ENCODE data around the gene THSD7B.

The THSD7B gene

DNA sequence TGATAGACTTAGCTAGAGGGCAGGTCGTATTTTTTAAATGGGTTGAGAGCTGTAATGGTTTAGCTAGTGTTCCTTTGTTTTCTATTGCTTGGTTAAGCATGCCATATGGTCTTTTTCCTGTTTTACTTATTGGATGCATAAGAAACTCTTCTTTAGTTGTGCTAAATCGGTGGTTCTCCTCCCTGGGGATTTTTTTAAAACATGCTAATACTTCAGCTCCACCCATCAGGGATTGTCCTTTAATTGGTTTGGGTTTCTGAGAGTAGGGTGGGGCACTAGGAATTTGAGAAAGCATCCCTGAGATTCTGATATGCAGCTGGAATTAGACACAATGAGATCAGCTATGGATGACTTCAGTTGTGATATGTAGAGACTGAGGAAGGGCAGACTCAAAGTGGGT, 497.2 kb downstream of the THSD7B start:
- ATAC-seq = no peak
- TF ChIP-seq, protein P1, sequence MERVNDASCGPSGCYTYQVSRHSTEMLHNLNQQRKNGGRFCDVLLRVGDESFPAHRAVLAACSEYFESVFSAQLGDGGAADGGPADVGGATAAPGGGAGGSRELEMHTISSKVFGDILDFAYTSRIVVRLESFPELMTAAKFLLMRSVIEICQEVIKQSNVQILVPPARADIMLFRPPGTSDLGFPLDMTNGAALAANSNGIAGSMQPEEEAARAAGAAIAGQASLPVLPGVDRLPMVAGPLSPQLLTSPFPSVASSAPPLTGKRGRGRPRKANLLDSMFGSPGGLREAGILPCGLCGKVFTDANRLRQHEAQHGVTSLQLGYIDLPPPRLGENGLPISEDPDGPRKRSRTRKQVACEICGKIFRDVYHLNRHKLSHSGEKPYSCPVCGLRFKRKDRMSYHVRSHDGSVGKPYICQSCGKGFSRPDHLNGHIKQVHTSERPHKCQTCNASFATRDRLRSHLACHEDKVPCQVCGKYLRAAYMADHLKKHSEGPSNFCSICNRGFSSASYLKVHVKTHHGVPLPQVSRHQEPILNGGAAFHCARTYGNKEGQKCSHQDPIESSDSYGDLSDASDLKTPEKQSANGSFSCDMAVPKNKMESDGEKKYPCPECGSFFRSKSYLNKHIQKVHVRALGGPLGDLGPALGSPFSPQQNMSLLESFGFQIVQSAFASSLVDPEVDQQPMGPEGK (CRISPR knock-in tag; IDR thresholded peaks at IDR 0.05; ENCODE audit: borderline replicate concordance) = no peak
- TF ChIP-seq TCF4 (CRISPR knock-in tag; IDR thresholded peaks at IDR 0.05; ENCODE audit: borderline replicate concordance) (no peak), SNAI2 (CRISPR knock-in tag; IDR thresholded peaks at IDR 0.05) (no peak)
- TF ChIP-seq, protein P2, sequence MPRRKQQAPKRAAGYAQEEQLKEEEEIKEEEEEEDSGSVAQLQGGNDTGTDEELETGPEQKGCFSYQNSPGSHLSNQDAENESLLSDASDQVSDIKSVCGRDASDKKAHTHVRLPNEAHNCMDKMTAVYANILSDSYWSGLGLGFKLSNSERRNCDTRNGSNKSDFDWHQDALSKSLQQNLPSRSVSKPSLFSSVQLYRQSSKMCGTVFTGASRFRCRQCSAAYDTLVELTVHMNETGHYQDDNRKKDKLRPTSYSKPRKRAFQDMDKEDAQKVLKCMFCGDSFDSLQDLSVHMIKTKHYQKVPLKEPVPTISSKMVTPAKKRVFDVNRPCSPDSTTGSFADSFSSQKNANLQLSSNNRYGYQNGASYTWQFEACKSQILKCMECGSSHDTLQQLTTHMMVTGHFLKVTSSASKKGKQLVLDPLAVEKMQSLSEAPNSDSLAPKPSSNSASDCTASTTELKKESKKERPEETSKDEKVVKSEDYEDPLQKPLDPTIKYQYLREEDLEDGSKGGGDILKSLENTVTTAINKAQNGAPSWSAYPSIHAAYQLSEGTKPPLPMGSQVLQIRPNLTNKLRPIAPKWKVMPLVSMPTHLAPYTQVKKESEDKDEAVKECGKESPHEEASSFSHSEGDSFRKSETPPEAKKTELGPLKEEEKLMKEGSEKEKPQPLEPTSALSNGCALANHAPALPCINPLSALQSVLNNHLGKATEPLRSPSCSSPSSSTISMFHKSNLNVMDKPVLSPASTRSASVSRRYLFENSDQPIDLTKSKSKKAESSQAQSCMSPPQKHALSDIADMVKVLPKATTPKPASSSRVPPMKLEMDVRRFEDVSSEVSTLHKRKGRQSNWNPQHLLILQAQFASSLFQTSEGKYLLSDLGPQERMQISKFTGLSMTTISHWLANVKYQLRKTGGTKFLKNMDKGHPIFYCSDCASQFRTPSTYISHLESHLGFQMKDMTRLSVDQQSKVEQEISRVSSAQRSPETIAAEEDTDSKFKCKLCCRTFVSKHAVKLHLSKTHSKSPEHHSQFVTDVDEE (CRISPR knock-in tag; IDR thresholded peaks at IDR 0.05) = no peak

GRCh38 chr2:137287913-137288639, 522.7 kb downstream of the THSD7B start:
- TF ChIP-seq ZNF70 (CRISPR knock-in tag; IDR thresholded peaks at IDR 0.05) (no peak), ESRRG (CRISPR knock-in tag; IDR thresholded peaks at IDR 0.05) (no peak), OSR1 (CRISPR knock-in tag; IDR thresholded peaks at IDR 0.05) (no peak), ZC3H10 (CRISPR knock-in tag; IDR thresholded peaks at IDR 0.05) (no peak), ISL1 (CRISPR knock-in tag; IDR thresholded peaks at IDR 0.05) (no peak), ZFP3 (CRISPR knock-in tag; IDR thresholded peaks at IDR 0.05) (no peak), TOX (CRISPR knock-in tag; IDR thresholded peaks at IDR 0.05; ENCODE audit: borderline replicate concordance) (no peak), RARB (CRISPR knock-in tag; IDR thresholded peaks at IDR 0.05) (no peak), GLIS3 (CRISPR knock-in tag; IDR thresholded peaks at IDR 0.05) (no peak), SNAI2 (CRISPR knock-in tag; IDR thresholded peaks at IDR 0.05) (no peak), ZNF565 (CRISPR knock-in tag; conservative IDR thresholded peaks at IDR 0.05; ENCODE audit: low read depth) (no peak)
- no peak for ATAC-seq

DNA sequence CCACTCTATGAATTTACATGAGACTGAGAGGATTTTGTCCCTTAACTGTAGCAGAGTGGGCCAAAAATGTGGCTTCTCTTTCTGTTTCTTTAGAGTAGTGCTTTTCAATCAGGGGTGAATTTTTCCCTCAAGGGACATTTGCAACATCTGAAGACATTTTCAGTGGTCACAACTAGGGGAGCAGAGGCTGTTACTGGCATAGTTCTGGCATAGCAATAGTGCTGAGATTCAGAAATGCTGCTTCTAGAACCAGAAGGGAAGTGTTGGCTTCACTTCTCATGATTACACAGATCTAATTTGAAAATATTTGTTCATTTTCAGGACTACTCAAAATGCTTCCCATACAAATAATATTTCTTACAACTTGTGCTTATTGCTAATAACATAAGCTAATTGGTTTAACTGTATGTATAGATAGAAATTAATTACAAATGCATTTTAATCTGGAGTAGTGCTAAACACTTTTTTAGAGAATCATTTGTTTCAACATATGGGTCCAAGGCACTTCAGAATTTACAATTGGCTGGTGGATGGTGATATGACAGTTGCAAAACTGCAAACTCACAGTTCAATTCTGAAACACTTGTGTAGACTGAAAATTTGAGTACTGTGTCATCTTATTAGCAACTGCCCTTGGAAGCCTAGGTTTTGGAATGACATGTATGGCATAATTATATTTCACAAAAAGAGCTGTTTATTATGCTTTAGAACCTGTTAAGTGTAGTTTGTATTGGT, 526.7 kb downstream of the THSD7B start:
- ATAC-seq = no peak
- TF ChIP-seq, protein P2 (CRISPR knock-in tag; IDR thresholded peaks at IDR 0.05) = no peak
- TF ChIP-seq TCF4 (CRISPR knock-in tag; IDR thresholded peaks at IDR 0.05; ENCODE audit: borderline replicate concordance) (no peak), SNAI2 (CRISPR knock-in tag; IDR thresholded peaks at IDR 0.05) (no peak), PPARA (CRISPR knock-in tag; IDR thresholded peaks at IDR 0.05; ENCODE audit: borderline replicate concordance) (no peak), ZFP30 (CRISPR knock-in tag; IDR thresholded peaks at IDR 0.05) (no peak), CSDC2 (CRISPR knock-in tag; IDR thresholded peaks at IDR 0.05) (no peak), RARB (CRISPR knock-in tag; IDR thresholded peaks at IDR 0.05) (no peak), GLIS3 (CRISPR knock-in tag; IDR thresholded peaks at IDR 0.05) (no peak), ZNF8 (CRISPR knock-in tag; IDR thresholded peaks at IDR 0.05) (no peak), ZFP3 (CRISPR knock-in tag; IDR thresholded peaks at IDR 0.05) (no peak), ESRRG (CRISPR knock-in tag; IDR thresholded peaks at IDR 0.05) (no peak), TOX (CRISPR knock-in tag; IDR thresholded peaks at IDR 0.05; ENCODE audit: borderline replicate concordance) (no peak), CSRNP3 (CRISPR knock-in tag; IDR thresholded peaks at IDR 0.05) (no peak), ZC3H10 (CRISPR knock-in tag; IDR thresholded peaks at IDR 0.05) (no peak), OSR1 (CRISPR knock-in tag; IDR thresholded peaks at IDR 0.05) (no peak), ISL1 (CRISPR knock-in tag; IDR thresholded peaks at IDR 0.05) (no peak), ARNTL (CRISPR knock-in tag; IDR thresholded peaks at IDR 0.05; ENCODE audit: borderline replicate concordance, low read depth) (no peak)
- TF ChIP-seq, protein P3, sequence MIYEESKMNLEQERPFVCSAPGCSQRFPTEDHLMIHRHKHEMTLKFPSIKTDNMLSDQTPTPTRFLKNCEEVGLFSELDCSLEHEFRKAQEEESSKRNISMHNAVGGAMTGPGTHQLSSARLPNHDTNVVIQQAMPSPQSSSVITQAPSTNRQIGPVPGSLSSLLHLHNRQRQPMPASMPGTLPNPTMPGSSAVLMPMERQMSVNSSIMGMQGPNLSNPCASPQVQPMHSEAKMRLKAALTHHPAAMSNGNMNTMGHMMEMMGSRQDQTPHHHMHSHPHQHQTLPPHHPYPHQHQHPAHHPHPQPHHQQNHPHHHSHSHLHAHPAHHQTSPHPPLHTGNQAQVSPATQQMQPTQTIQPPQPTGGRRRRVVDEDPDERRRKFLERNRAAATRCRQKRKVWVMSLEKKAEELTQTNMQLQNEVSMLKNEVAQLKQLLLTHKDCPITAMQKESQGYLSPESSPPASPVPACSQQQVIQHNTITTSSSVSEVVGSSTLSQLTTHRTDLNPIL (CRISPR knock-in tag; IDR thresholded peaks at IDR 0.05; ENCODE audit: low read depth) = no peak
- TF ChIP-seq, protein P1 (CRISPR knock-in tag; IDR thresholded peaks at IDR 0.05; ENCODE audit: borderline replicate concordance) = no peak

Measured in SK-N-SH treated with all-trans-retinoic acid at 6 μM for 48 hours (cell line).